ENCODE measurements around the gene ITIH1. TPM values are rescaled to one million over a fixed set of nuclear protein-coding genes. Genes with fewer than 3 reads are reported as not detected.

ITIH1 gene
- total and polyA plus RNA-seq, 2 experiments from 2014 or later, result not detected

DNA sequence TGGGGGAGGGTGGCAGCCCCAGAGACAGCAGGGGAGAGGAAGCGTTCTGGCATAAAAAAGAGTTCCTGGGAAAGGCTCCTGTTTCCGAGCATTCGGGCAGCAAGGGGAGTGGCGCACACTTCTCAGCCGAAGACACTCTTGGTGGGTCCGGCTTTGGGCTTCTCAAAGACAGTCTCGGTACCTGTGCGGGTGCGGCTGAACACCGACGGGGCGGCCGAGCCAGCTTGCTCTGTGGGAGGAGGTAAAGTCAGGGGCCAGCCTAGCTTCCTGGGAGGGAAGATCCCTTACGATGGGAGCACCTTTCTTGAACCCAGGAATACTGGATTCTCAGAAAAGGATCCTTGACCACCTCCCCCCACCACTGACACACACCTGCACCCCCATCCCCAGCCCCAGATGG, 55.8 kb downstream of the ITIH1 start (continued):
- TF ChIP-seq CREB1 (CRISPR knock-in tag; IDR thresholded peaks at IDR 0.05; ENCODE audit: low read depth), result no peak
- TF ChIP-seq, protein P1, sequence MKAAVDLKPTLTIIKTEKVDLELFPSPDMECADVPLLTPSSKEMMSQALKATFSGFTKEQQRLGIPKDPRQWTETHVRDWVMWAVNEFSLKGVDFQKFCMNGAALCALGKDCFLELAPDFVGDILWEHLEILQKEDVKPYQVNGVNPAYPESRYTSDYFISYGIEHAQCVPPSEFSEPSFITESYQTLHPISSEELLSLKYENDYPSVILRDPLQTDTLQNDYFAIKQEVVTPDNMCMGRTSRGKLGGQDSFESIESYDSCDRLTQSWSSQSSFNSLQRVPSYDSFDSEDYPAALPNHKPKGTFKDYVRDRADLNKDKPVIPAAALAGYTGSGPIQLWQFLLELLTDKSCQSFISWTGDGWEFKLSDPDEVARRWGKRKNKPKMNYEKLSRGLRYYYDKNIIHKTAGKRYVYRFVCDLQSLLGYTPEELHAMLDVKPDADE (IDR thresholded peaks at IDR 0.05), result no peak

DNA sequence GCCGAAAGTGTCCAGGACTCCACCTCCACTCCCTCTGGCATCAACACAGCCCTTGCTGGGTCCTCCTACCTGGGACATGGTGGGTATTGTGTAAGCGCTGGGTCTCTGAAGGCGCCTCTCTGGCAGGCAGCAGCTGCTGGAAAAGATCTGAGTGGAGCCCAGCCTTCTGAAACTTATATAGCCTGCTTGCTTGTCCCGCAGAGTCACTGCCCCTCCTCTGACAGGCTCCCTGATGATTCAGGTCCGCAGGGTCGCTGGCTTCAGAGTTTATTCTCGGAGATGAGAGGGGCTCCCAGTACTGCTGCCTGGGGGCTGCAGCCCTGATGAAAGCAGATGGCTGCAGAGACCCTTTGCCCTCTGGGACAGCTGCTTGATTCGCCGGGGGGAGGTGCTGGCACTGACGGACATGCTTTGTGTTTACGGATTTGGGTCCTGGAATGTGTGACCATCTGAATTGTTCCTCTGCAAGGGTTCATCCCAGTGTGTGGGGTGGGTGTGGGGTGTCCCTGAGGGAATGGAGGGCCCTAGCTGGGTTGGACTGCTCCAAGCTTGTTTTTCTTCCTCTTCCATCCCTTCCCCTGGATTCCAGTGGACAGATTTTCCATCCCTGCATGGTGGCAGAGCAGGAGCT, 57.6 kb downstream of the ITIH1 start, which contains the start of gene MUSTN1:
Gene MUSTN1, minus strand, starts transcription at position 149 of the 631 bp plus-strand sequence. Its CDS starts 71 bp downstream, at position 78.
- H3K4me3 ChIP-seq, result no peak within 1 kb of the TSS
- H3K4me1 ChIP-seq (ENCODE audit: insufficient read depth), result no peaks in the 10 kb centered on the region
- no peak within 1 kb of the TSS for H2AFZ ChIP-seq
- TF ChIP-seq, protein P2, sequence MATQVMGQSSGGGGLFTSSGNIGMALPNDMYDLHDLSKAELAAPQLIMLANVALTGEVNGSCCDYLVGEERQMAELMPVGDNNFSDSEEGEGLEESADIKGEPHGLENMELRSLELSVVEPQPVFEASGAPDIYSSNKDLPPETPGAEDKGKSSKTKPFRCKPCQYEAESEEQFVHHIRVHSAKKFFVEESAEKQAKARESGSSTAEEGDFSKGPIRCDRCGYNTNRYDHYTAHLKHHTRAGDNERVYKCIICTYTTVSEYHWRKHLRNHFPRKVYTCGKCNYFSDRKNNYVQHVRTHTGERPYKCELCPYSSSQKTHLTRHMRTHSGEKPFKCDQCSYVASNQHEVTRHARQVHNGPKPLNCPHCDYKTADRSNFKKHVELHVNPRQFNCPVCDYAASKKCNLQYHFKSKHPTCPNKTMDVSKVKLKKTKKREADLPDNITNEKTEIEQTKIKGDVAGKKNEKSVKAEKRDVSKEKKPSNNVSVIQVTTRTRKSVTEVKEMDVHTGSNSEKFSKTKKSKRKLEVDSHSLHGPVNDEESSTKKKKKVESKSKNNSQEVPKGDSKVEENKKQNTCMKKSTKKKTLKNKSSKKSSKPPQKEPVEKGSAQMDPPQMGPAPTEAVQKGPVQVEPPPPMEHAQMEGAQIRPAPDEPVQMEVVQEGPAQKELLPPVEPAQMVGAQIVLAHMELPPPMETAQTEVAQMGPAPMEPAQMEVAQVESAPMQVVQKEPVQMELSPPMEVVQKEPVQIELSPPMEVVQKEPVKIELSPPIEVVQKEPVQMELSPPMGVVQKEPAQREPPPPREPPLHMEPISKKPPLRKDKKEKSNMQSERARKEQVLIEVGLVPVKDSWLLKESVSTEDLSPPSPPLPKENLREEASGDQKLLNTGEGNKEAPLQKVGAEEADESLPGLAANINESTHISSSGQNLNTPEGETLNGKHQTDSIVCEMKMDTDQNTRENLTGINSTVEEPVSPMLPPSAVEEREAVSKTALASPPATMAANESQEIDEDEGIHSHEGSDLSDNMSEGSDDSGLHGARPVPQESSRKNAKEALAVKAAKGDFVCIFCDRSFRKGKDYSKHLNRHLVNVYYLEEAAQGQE (IDR thresholded peaks at IDR 0.05; ENCODE audit: unreplicated experiment), result no peak
- TF ChIP-seq NANOG (IDR thresholded peaks at IDR 0.05; ENCODE audit: borderline replicate concordance), result no peak
- Mint-ChIP-seq H3K27ac (peak within 1 kb of the TSS; percentile 88), H3K9me3 (no peaks in the 10 kb centered on the region), H3K4me3 (no peak within 1 kb of the TSS), H3K36me3 (ENCODE audit: low read depth) (no peaks in the 10 kb centered on the region; the same call in 1 of the 3 replicates), H3K27me3 (ENCODE audit: insufficient read depth, low read depth, poor library complexity) (peaks cover 13% of the 10 kb centered on the region), H3K4me1 (peaks cover 23% of the 10 kb centered on the region)
- no peaks in the 10 kb centered on the region for H3K79me2 ChIP-seq (replicated peaks; ENCODE audit: insufficient read depth)
- no peaks in the 10 kb centered on the region; the same call in 1 of the 2 replicates for H3K36me3 ChIP-seq (ENCODE audit: insufficient read depth)
- ATAC-seq (peak; percentile 8; the same call in 1 of the 3 replicates), DNase-seq (ENCODE audit: low spot score) (peak; percentile 19)
- H3F3A ChIP-seq (replicated peaks; ENCODE audit: low read depth), result no peaks in the 10 kb centered on the region
- H3K9me2 ChIP-seq (ENCODE audit: insufficient read depth), result no peaks in the 10 kb centered on the region
- no peaks in the 10 kb centered on the region for H3K27me3 ChIP-seq (ENCODE audit: insufficient read depth)
- H3K4me2 ChIP-seq, result no peak within 1 kb of the TSS
- no peak within 1 kb of the TSS; the same call in 1 of the 2 replicates for H3K27ac ChIP-seq (ENCODE audit: low read depth)
- no peaks in the 10 kb centered on the region for H4K20me1 ChIP-seq (replicated peaks; ENCODE audit: insufficient read depth)

DNA sequence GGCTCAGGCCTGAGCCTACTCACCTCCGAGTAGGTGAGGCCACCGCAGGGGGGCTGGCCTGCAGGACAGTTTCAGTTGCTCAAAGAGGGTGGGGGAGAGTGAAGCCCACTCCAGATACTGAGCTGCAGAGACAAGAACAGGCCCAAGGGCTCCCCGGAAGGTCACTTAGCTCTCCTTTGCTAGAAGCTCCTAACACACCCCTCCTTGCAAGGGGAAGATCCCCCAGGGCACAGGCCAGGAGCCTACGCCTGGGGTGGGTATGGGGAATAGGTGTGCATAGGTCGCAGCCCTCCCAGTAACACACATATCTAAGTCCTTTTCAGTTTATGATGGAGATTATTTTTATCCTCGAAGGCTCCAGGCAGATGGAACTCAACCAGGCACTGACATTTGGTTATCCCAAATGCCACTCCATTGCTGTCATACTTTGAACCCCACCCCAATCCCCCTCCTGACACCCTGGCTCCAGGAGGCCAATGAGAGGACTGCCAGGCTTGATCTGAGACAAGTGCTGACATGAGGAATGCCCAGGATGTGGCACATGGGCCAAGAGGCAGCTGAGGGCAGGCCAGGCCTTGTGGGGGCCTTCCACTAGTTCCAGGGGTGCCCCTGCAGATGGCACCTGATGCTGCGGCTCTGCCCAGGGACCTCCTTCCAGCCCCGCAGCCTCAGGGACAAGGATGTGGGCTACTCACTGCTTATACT, 58.5 kb downstream of the ITIH1 start:
- Histone ChIP-seq H2AFZ (no peak overlapping the region), H3K9me2 (ENCODE audit: insufficient read depth) (no peaks in the 10 kb centered on the region), H3F3A (replicated peaks; ENCODE audit: low read depth) (no peaks in the 10 kb centered on the region), H3K27ac (ENCODE audit: low read depth) (no peak overlapping the region), H3K79me2 (replicated peaks; ENCODE audit: insufficient read depth) (no peaks in the 10 kb centered on the region), H3K27me3 (ENCODE audit: insufficient read depth) (no peaks in the 10 kb centered on the region), H3K4me3 (no peak overlapping the region), H3K36me3 (ENCODE audit: insufficient read depth) (no peaks in the 10 kb centered on the region; the same call in 1 of the 2 replicates), H3K4me1 (ENCODE audit: insufficient read depth) (no peaks in the 10 kb centered on the region), H4K20me1 (replicated peaks; ENCODE audit: insufficient read depth) (no peaks in the 10 kb centered on the region), H3K4me2 (no peak overlapping the region)
- ATAC-seq (no peak), DNase-seq (ENCODE audit: low spot score) (no peak)
- peaks cover 3% of the 10 kb centered on the region; the same call in 2 of the 3 replicates for H3K36me3 Mint-ChIP-seq (ENCODE audit: low read depth)
- H3K27me3 Mint-ChIP-seq (ENCODE audit: insufficient read depth, low read depth, poor library complexity), result peaks cover 13% of the 10 kb centered on the region
- H3K4me3 Mint-ChIP-seq, result no peak overlapping the region
- H3K27ac Mint-ChIP-seq, result no peak overlapping the region
- H3K4me1 Mint-ChIP-seq, result peaks cover 23% of the 10 kb centered on the region
- H3K9me3 Mint-ChIP-seq, result no peaks in the 10 kb centered on the region
- TF ChIP-seq ZNF114 (CRISPR knock-in tag; IDR thresholded peaks at IDR 0.05) (no peak), JUNB (IDR thresholded peaks at IDR 0.05; ENCODE audit: unreplicated experiment) (no peak)
- TF ChIP-seq, protein P1 (IDR thresholded peaks at IDR 0.05), result no peak
